ES-I3 (cell line): ENCODE data around the gene KRT1.

Source experiments
- H3K36me3 ChIP-seq: 2 replicates; pipeline ENCODE4 v1.6.1; 2013; ENCODE audit warnings: mild to moderate bottlenecking, low read length, control low read depth, moderate library complexity; ENCODE audit not compliant: insufficient read depth
- H3K4me1 ChIP-seq: 2 replicates; pipeline ENCODE4 v1.6.1; 2013; ENCODE audit warnings: mild to moderate bottlenecking, control low read depth, low read length; ENCODE audit not compliant: insufficient read depth
- H3K9ac ChIP-seq: 2 replicates; pipeline ENCODE4 v1.6.1; 2013; ENCODE audit warnings: low read depth, mild to moderate bottlenecking, low read length, moderate library complexity
- H3K9me3 ChIP-seq: 2 replicates; pipeline ENCODE4 v1.6.1; 2013; ENCODE audit warnings: mild to moderate bottlenecking, low read length, moderate library complexity; ENCODE audit not compliant: control insufficient read depth, insufficient read depth

KRT1 gene

GRCh38 chr12:52708010-52708409 is 27.8 kb upstream of the KRT1 start:
- Histone ChIP-seq H3K9me3 (no peaks in the 10 kb centered on the region), H3K9ac (no peak overlapping the region), H3K36me3 (no peaks in the 10 kb centered on the region), H3K4me1 (peaks cover 12% of the 10 kb centered on the region)

- H3K9ac ChIP-seq = no peak overlapping the region
- H3K4me1 ChIP-seq = peaks cover 12% of the 10 kb centered on the region
- no peaks in the 10 kb centered on the region for H3K9me3 ChIP-seq
- H3K36me3 ChIP-seq = no peaks in the 10 kb centered on the region
Measured at GRCh38 chr12:52704464-52704863, 24.3 kb upstream of the KRT1 start.

GRCh38 chr12:52703878-52704277 is 23.7 kb upstream of the KRT1 start:
- Histone ChIP-seq H3K36me3 (no peaks in the 10 kb centered on the region), H3K9ac (no peak overlapping the region), H3K4me1 (peaks cover 12% of the 10 kb centered on the region), H3K9me3 (no peaks in the 10 kb centered on the region)

- no peaks in the 10 kb centered on the region for H3K9me3 ChIP-seq
- H3K9ac ChIP-seq = no peak within 1 kb of the TSS
- H3K36me3 ChIP-seq = no peaks in the 10 kb centered on the region
- peaks cover 12% of the 10 kb centered on the region for H3K4me1 ChIP-seq
Measured at GRCh38 chr12:52703424-52703823, 23.2 kb upstream of the KRT1 start, which contains the start of gene KRT77. KRT77 (minus strand) TSS chr12:52703524; CDS start chr12:52703434, 90 bp downstream.

- no peaks in the 10 kb centered on the region for H3K9me3 ChIP-seq
- no peak overlapping the region for H3K9ac ChIP-seq
- no peaks in the 10 kb centered on the region for H3K36me3 ChIP-seq
- peaks cover 3% of the 10 kb centered on the region for H3K4me1 ChIP-seq
Measured at GRCh38 chr12:52702338-52702737, 22.1 kb upstream of the KRT1 start.

- Histone ChIP-seq H3K4me1 (no peaks in the 10 kb centered on the region; the same call in 1 of the 2 replicates), H3K9ac (no peak overlapping the region), H3K36me3 (no peaks in the 10 kb centered on the region), H3K9me3 (no peaks in the 10 kb centered on the region)
Measured at GRCh38 chr12:52701281-52701680, 21.1 kb upstream of the KRT1 start.

GRCh38 chr12:52699960-52700359 is 19.8 kb upstream of the KRT1 start:
- Histone ChIP-seq H3K36me3 (no peaks in the 10 kb centered on the region), H3K4me1 (no peaks in the 10 kb centered on the region; the same call in 1 of the 2 replicates), H3K9me3 (no peaks in the 10 kb centered on the region), H3K9ac (no peak overlapping the region)

- Histone ChIP-seq H3K36me3 (no peaks in the 10 kb centered on the region), H3K4me1 (no peaks in the 10 kb centered on the region; the same call in 1 of the 2 replicates), H3K9me3 (no peaks in the 10 kb centered on the region), H3K9ac (no peak overlapping the region)
Measured at GRCh38 chr12:52699373-52699772, 19.2 kb upstream of the KRT1 start.

GRCh38 chr12:52698651-52699340 is 18.6 kb upstream of the KRT1 start:
- Histone ChIP-seq H3K9me3 (no peaks in the 10 kb centered on the region), H3K36me3 (no peaks in the 10 kb centered on the region), H3K9ac (no peak overlapping the region), H3K4me1 (no peaks in the 10 kb centered on the region; the same call in 1 of the 2 replicates)

GRCh38 chr12:52697058-52697582 is 16.9 kb upstream of the KRT1 start:
- no peaks in the 10 kb centered on the region for H3K9me3 ChIP-seq
- H3K36me3 ChIP-seq = no peaks in the 10 kb centered on the region
- no peaks in the 10 kb centered on the region; the same call in 1 of the 2 replicates for H3K4me1 ChIP-seq
- no peak overlapping the region for H3K9ac ChIP-seq

GRCh38 chr12:52696588-52696987 is 16.4 kb upstream of the KRT1 start:
- Histone ChIP-seq H3K4me1 (no peaks in the 10 kb centered on the region; the same call in 1 of the 2 replicates), H3K36me3 (no peaks in the 10 kb centered on the region), H3K9ac (no peak overlapping the region), H3K9me3 (no peaks in the 10 kb centered on the region)

GRCh38 chr12:52695039-52695438 is 14.8 kb upstream of the KRT1 start:
- no peaks in the 10 kb centered on the region for H3K36me3 ChIP-seq
- no peak overlapping the region for H3K9ac ChIP-seq
- no peaks in the 10 kb centered on the region for H3K9me3 ChIP-seq
- H3K4me1 ChIP-seq = no peaks in the 10 kb centered on the region; the same call in 1 of the 2 replicates

- no peaks in the 10 kb centered on the region; the same call in 1 of the 2 replicates for H3K4me1 ChIP-seq
- H3K9ac ChIP-seq = no peak overlapping the region
- H3K9me3 ChIP-seq = no peaks in the 10 kb centered on the region
- H3K36me3 ChIP-seq = no peaks in the 10 kb centered on the region
Measured at GRCh38 chr12:52694151-52694550, 13.9 kb upstream of the KRT1 start.

- Histone ChIP-seq H3K9ac (no peak overlapping the region), H3K9me3 (no peaks in the 10 kb centered on the region), H3K4me1 (no peaks in the 10 kb centered on the region), H3K36me3 (no peaks in the 10 kb centered on the region)
Measured at GRCh38 chr12:52693261-52693660, 13.1 kb upstream of the KRT1 start.

- H3K4me1 ChIP-seq = no peaks in the 10 kb centered on the region
- no peaks in the 10 kb centered on the region for H3K36me3 ChIP-seq
- H3K9me3 ChIP-seq = no peaks in the 10 kb centered on the region
- H3K9ac ChIP-seq = no peak overlapping the region
Measured at GRCh38 chr12:52692254-52692653, 12.0 kb upstream of the KRT1 start.
